ENCODE data around the gene STK25. TPM values are rescaled to one million over a fixed set of nuclear protein-coding genes. Genes with fewer than 3 reads are reported as not detected.

The STK25 gene
- total RNA-seq, 1 experiment from 2014 or later = 171 TPM

DNA sequence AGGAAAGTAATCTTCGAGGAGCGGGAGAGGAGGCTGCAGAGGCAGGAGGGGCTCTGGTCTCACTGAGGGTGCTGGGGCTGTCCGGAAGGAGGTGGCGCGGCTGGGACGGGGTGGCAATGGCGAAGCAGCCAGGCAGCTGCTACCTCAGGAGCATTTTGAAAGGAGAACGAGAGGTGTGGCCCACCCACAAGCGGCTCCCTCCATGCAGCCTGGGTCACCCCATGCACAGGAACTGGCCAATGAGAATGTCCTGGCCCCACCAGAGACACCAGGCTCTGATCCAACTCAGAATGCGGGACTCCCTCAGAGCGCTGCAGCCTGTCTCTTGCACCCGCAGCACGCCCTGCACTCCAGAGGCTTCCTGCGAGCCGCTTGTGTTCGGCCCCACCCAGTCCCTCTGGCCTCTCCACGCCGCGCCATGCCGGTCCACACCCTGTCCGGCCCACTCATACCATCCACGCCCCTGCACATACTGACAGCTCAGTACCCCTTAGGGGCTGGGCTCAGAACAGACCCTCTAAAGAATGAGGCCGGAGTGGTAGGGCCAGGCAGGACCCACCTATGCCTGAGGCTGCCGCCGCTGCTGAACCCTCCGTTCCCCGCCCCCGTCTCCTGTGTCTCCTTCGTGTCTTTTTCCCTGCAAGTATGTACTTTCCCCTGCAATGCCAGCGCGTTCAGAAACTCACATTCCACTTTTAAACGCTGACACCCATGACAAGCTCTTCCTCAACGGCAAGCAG, 43.8 kb upstream of the STK25 start:
- H3K27me3 ChIP-seq (replicated peaks; ENCODE audit: insufficient read depth, low read depth, low read length, poor library complexity) = no peaks in the 10 kb centered on the region
- no peak overlapping the region for H3K27ac ChIP-seq (ENCODE audit: low read depth, low read length, poor library complexity, severe bottlenecking)
- DNase-seq (ENCODE audit: low spot score) = no peak
- ChIA-PET POLR2A (ENCODE audit: low non-redundant PET) (no interaction called here), CTCF (no interaction called here)
- no peaks in the 10 kb centered on the region for H3K4me1 ChIP-seq (ENCODE audit: insufficient read depth, low read length, poor library complexity, severe bottlenecking)
- H3K36me3 ChIP-seq (ENCODE audit: insufficient read depth, low read length, poor library complexity, severe bottlenecking) = no peaks in the 10 kb centered on the region
- intact Hi-C loops (cut with micrococcal nuclease; ENCODE audit: unreplicated experiment) = no loop called here
- TF ChIP-seq, protein P1, sequence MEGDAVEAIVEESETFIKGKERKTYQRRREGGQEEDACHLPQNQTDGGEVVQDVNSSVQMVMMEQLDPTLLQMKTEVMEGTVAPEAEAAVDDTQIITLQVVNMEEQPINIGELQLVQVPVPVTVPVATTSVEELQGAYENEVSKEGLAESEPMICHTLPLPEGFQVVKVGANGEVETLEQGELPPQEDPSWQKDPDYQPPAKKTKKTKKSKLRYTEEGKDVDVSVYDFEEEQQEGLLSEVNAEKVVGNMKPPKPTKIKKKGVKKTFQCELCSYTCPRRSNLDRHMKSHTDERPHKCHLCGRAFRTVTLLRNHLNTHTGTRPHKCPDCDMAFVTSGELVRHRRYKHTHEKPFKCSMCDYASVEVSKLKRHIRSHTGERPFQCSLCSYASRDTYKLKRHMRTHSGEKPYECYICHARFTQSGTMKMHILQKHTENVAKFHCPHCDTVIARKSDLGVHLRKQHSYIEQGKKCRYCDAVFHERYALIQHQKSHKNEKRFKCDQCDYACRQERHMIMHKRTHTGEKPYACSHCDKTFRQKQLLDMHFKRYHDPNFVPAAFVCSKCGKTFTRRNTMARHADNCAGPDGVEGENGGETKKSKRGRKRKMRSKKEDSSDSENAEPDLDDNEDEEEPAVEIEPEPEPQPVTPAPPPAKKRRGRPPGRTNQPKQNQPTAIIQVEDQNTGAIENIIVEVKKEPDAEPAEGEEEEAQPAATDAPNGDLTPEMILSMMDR (conservative IDR thresholded peaks at IDR 0.05; ENCODE audit: low read depth, low read length) = no peak
- no peak for TF ChIP-seq EZH2 (IDR thresholded peaks at IDR 0.05; ENCODE audit: borderline replicate concordance, low read depth, low read length, poor library complexity, severe bottlenecking)
- peaks cover 6% of the 10 kb centered on the region for H3K9me3 ChIP-seq (ENCODE audit: low read depth, low read length, poor library complexity, severe bottlenecking)
- H3K4me3 ChIP-seq (ENCODE audit: low read depth, low read length, poor library complexity, severe bottlenecking) = no peak overlapping the region
- BruUV-seq (replicated peaks) = no TSS peak

GRCh38 chr2:241551599-241551997, 43.2 kb upstream of the STK25 start:
- peaks cover 5% of the 10 kb centered on the region for H3K4me1 ChIP-seq (ENCODE audit: insufficient read depth, low read length, poor library complexity, severe bottlenecking)
- no peak overlapping the region for H3K27ac ChIP-seq (ENCODE audit: low read depth, low read length, poor library complexity, severe bottlenecking)
- ChIA-PET POLR2A (ENCODE audit: low non-redundant PET) (no interaction called here), CTCF (no interaction called here)
- no TSS peak for BruUV-seq (replicated peaks)
- no peak overlapping the region for H3K4me3 ChIP-seq (ENCODE audit: low read depth, low read length, poor library complexity, severe bottlenecking)
- no peaks in the 10 kb centered on the region for H3K27me3 ChIP-seq (replicated peaks; ENCODE audit: insufficient read depth, low read depth, low read length, poor library complexity)
- no peak for DNase-seq (ENCODE audit: low spot score)
- no peaks in the 10 kb centered on the region for H3K36me3 ChIP-seq (ENCODE audit: insufficient read depth, low read length, poor library complexity, severe bottlenecking)
- TF ChIP-seq EZH2 (IDR thresholded peaks at IDR 0.05; ENCODE audit: borderline replicate concordance, low read depth, low read length, poor library complexity, severe bottlenecking) = no peak
- TF ChIP-seq, protein P1 (conservative IDR thresholded peaks at IDR 0.05; ENCODE audit: low read depth, low read length) = no peak
- peaks cover under 1% of the 10 kb centered on the region for H3K9me3 ChIP-seq (ENCODE audit: low read depth, low read length, poor library complexity, severe bottlenecking)
- intact Hi-C loops (cut with micrococcal nuclease; ENCODE audit: unreplicated experiment) = no loop called here

DNA sequence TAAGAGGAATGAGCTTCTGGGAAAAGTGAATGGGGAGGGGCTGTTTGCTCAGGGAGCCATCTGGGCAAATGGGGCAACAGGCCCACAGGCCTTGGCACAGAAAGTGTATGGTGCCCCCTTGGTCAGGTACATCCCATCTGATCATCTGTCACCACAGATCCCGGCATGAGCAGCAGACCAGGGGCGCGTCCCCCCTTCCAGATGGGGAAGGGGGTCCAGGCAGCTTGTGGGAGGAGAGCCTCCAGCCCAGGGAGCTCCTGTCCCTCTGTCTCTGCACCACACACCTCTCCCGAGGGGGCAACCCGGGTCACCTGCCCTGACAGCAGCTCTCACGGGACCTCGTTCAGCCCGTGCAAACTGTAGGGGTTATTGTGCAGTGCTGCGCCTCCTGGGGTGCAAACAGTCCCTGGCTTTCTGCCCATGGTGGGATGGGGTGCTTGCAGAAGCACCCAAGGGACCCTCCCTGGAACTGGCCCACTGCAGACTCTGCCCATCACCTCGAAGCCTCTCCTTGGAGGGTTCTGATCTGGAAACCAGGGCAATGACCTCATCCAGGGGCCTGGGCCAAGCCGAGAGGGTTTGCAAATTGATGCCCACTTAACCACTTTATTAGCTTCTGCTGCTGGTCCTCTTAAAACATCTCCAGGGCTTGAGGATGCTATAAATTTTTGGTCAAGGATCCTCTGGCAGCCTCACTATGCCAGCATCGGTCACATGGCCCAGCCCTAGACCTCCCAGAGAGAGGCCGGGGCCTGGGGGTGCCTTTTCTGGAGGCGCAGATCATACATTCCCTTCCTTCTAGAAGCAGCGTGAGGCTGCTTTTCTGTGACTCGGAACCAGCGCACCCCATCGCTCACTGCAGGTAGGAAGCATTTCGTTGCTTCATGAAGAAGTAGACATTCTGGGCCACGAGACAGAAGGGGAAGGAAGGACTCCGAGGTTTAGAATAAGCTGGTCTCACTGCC, 42.5 kb upstream of the STK25 start:
- intact Hi-C loops (cut with micrococcal nuclease; ENCODE audit: unreplicated experiment) = no loop called here
- H3K4me1 ChIP-seq (ENCODE audit: insufficient read depth, low read length, poor library complexity, severe bottlenecking) = peaks cover 9% of the 10 kb centered on the region
- TF ChIP-seq EZH2 (IDR thresholded peaks at IDR 0.05; ENCODE audit: borderline replicate concordance, low read depth, low read length, poor library complexity, severe bottlenecking) = no peak
- TF ChIP-seq, protein P1 (conservative IDR thresholded peaks at IDR 0.05; ENCODE audit: low read depth, low read length) = no peak
- DNase-seq (ENCODE audit: low spot score) = no peak
- no peak overlapping the region for H3K4me3 ChIP-seq (ENCODE audit: low read depth, low read length, poor library complexity, severe bottlenecking)
- H3K36me3 ChIP-seq (ENCODE audit: insufficient read depth, low read length, poor library complexity, severe bottlenecking) = no peaks in the 10 kb centered on the region
- BruUV-seq (replicated peaks) = no TSS peak
- no peaks in the 10 kb centered on the region for H3K9me3 ChIP-seq (ENCODE audit: low read depth, low read length, poor library complexity, severe bottlenecking)
- no peak overlapping the region for H3K27ac ChIP-seq (ENCODE audit: low read depth, low read length, poor library complexity, severe bottlenecking)
- no peaks in the 10 kb centered on the region for H3K27me3 ChIP-seq (replicated peaks; ENCODE audit: insufficient read depth, low read depth, low read length, poor library complexity)
- ChIA-PET CTCF (no interaction called here), POLR2A (ENCODE audit: low non-redundant PET) (no interaction called here)

Data from A673 (cell line).